IMR-90 (cell line): ENCODE data around the gene CDK13.

ENCODE experiments used
- CHD1 ChIP-seq: IDR thresholded peaks from 2 replicates; pipeline ENCODE4 v1.6.1; 2012; ENCODE audit warnings: low read depth, low read length, improper control_type of control experiment
- MXI1 ChIP-seq: IDR thresholded peaks from 2 replicates; pipeline ENCODE4 v1.6.1; 2012; ENCODE audit warnings: low read depth, mild to moderate bottlenecking, low read length, moderate library complexity, borderline replicate concordance
- POLR2A ChIP-seq: IDR thresholded peaks from 2 replicates; pipeline ENCODE4 v1.6.1; 2012; ENCODE audit warnings: mild to moderate bottlenecking, low read depth, low read length
- RCOR1 ChIP-seq: IDR thresholded peaks from 2 replicates; pipeline ENCODE4 v1.6.1; 2012; ENCODE audit warnings: mild to moderate bottlenecking, low read length, improper control_type of control experiment; ENCODE audit not compliant: insufficient replicate concordance
- SMC3 ChIP-seq: fragments of 150-350 bp; IDR thresholded peaks from 2 replicates; pipeline ENCODE4 v1.6.1; 2016; ENCODE audit warnings: low read depth, mild to moderate bottlenecking, antibody characterized with exemption, low read length, moderate library complexity
- TF ChIP-seq, protein P1 (sequence below): conservative IDR thresholded peaks from 2 replicates; pipeline ENCODE4 v1.5.1; 2012; ENCODE audit warnings: mild to moderate bottlenecking, low read depth, low read length, improper control_type of control experiment

DNA sequence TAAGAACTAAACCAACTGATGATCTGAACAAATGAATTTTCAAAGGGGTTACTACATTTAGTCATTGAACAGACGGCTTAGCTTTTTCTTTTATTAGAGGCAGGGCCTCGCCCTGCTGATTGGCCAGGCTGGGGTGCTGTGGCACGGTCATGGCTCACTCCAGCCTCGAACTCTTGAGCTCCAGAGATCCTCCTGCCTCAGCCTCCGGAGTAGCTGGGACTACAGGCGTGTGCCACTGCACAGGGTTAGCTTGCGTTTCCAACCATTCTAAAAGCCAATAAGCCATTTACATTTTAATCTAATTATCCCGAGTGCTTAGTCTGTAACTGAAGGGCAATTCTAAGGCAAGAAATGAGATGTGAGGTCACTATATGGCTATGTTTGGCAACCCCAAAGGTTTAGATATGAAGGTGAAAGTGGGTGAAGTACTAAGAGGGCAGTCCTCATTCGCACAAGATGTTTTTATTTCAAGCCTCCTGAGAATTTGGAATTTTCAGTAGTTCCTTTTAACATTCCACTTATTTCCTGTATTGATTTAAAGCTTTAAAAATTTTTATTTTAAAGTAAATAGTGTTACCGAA lies 1.6 kb upstream of the CDK13 start:
- no peak for TF ChIP-seq CHD1
- TF ChIP-seq, protein P1, sequence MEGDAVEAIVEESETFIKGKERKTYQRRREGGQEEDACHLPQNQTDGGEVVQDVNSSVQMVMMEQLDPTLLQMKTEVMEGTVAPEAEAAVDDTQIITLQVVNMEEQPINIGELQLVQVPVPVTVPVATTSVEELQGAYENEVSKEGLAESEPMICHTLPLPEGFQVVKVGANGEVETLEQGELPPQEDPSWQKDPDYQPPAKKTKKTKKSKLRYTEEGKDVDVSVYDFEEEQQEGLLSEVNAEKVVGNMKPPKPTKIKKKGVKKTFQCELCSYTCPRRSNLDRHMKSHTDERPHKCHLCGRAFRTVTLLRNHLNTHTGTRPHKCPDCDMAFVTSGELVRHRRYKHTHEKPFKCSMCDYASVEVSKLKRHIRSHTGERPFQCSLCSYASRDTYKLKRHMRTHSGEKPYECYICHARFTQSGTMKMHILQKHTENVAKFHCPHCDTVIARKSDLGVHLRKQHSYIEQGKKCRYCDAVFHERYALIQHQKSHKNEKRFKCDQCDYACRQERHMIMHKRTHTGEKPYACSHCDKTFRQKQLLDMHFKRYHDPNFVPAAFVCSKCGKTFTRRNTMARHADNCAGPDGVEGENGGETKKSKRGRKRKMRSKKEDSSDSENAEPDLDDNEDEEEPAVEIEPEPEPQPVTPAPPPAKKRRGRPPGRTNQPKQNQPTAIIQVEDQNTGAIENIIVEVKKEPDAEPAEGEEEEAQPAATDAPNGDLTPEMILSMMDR, result no peak
- no peak for TF ChIP-seq POLR2A
- no peak for TF ChIP-seq RCOR1
- no peak for TF ChIP-seq SMC3
- no peak for TF ChIP-seq MXI1
